ENCODE measurements around the gene GPC2.

DNA sequence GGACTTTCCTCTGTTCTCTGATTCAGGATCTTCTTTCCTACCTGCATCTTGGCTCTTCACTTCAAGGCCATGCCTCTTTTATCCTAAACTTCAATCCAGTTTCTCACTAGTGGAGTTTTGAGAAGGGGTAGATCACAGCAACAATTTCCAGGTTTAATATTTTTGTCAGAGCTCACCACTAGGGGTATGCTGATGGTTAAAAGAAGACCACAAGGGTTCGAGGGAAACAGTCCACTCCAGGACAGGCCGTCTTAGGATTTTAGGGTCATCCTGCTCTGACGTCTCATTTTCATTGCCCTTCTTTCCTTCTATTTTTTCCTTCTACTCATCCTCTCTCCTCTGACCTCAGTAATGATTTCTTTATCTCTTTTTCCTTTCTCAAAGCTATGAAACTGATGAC lies 11.9 kb upstream of the GPC2 start:
- TF ChIP-seq CTCF (IDR thresholded peaks at IDR 0.05; ENCODE audit: low read depth, low read length, poor library complexity, severe bottlenecking) (peak; percentile 64), EZH2phosphoT487 (IDR thresholded peaks at IDR 0.05; ENCODE audit: borderline replicate concordance, low read length) (no peak)

Measured in DOHH2 (cell line).